Loucy (cell line): Measurements from ENCODE around the gene LRFN4.

Experiments used
- H2AFZ ChIP-seq: fragments of 200-600 bp; sonication (generic); 2 replicates; pipeline ENCODE4 v1.6.0; 2016; ENCODE audit warnings: antibody characterized with exemption, mild to moderate bottlenecking, low read length, moderate library complexity
- H3F3A ChIP-seq: fragments of 200-600 bp; 2 replicates; pipeline ENCODE4 v1.6.0; 2016; ENCODE audit warnings: antibody characterized with exemption, low read depth, mild to moderate bottlenecking
- H3K27me3 ChIP-seq: fragments of 200-600 bp; sonication (generic); 2 replicates; pipeline ENCODE4 v1.6.1; 2014; ENCODE audit warnings: low read length, mild to moderate bottlenecking; ENCODE audit not compliant: insufficient read depth, poor library complexity, severe bottlenecking
- H3K36me3 ChIP-seq: fragments of 200-600 bp; sonication (generic); 2 replicates; pipeline ENCODE4 v1.6.1; 2016; ENCODE audit warnings: low read length; ENCODE audit not compliant: insufficient read depth
- H3K4me1 ChIP-seq: fragments of 200-600 bp; sonication (generic); 2 replicates; pipeline ENCODE4 v1.5.1; 2014; ENCODE audit warnings: low read length, mild to moderate bottlenecking; ENCODE audit not compliant: insufficient read depth, poor library complexity, severe bottlenecking
- H3K4me2 ChIP-seq: fragments of 200-600 bp; sonication (generic); 2 replicates; pipeline ENCODE4 v1.6.0; 2014; ENCODE audit warnings: antibody characterized with exemption, low read length, low read depth, mild to moderate bottlenecking; ENCODE audit not compliant: poor library complexity, severe bottlenecking
- H3K4me3 ChIP-seq: fragments of 200-600 bp; sonication (generic); 2 replicates; pipeline ENCODE4 v1.5.1; 2014; ENCODE audit warnings: low read length, mild to moderate bottlenecking, mixed read lengths; ENCODE audit not compliant: poor library complexity, severe bottlenecking
- H3K79me2 ChIP-seq: fragments of 200-600 bp; sonication (generic); 2 replicates; pipeline ENCODE4 v1.6.1; 2014; ENCODE audit warnings: low read length; ENCODE audit not compliant: insufficient read depth
- H3K9ac ChIP-seq: fragments of 200-600 bp; sonication (generic); 2 replicates; pipeline ENCODE4 v1.6.0; 2014; ENCODE audit warnings: mild to moderate bottlenecking, low read depth, low read length, moderate library complexity; ENCODE audit not compliant: poor library complexity, severe bottlenecking
- H3K9me2 ChIP-seq: fragments of 200-600 bp; sonication (generic); replicated peaks from 2 replicates; pipeline ENCODE4 v1.6.1; 2016; ENCODE audit warnings: low read depth, low read length, mixed read lengths
- H3K9me3 ChIP-seq: fragments of 200-600 bp; sonication (generic); 2 replicates; pipeline ENCODE4 v1.6.1; 2014; ENCODE audit warnings: mild to moderate bottlenecking, antibody characterized with exemption, low read length, low read depth; ENCODE audit not compliant: insufficient read depth
- H4K20me1 ChIP-seq: fragments of 200-600 bp; sonication (generic); 2 replicates; pipeline ENCODE4 v1.6.0; 2014; ENCODE audit warnings: antibody characterized with exemption, low read length, mild to moderate bottlenecking; ENCODE audit not compliant: insufficient read depth, poor library complexity, severe bottlenecking
- CTCF ChIP-seq: fragments of 200-600 bp; sonication (generic); conservative IDR thresholded peaks from 2 replicates; pipeline ENCODE4 v1.5.1; 2014; ENCODE audit warnings: mild to moderate bottlenecking, antibody characterized with exemption, low read length
- EZH2phosphoT487 ChIP-seq: fragments of 200-600 bp; IDR thresholded peaks from 2 replicates; pipeline ENCODE4 v1.6.1; 2018; ENCODE audit warnings: antibody characterized with exemption, mild to moderate bottlenecking, moderate library complexity, borderline replicate concordance

LRFN4 gene

GRCh38 chr11:66856496-66857233, at the start of gene LRFN4:
Gene LRFN4 (plus strand): TSS chr11:66857064. CDS start chr11:66857745, 681 bp downstream.
- peak within 1 kb of the TSS; percentile 98 for H3K9ac ChIP-seq
- peaks cover 21% of the 10 kb centered on the region for H3K4me1 ChIP-seq
- no peaks in the 10 kb centered on the region for H3K27me3 ChIP-seq
- peak within 1 kb of the TSS; percentile 88 for H3K4me3 ChIP-seq
- H3K36me3 ChIP-seq: no peaks in the 10 kb centered on the region
- H2AFZ ChIP-seq: peak within 1 kb of the TSS; percentile 93
- peak within 1 kb of the TSS; percentile 88 for H3K4me2 ChIP-seq
- peaks cover 9% of the 10 kb centered on the region for H4K20me1 ChIP-seq
- no peaks in the 10 kb centered on the region for H3F3A ChIP-seq
- no peaks in the 10 kb centered on the region for H3K9me3 ChIP-seq
- no peaks in the 10 kb centered on the region for H3K9me2 ChIP-seq
- H3K79me2 ChIP-seq: peaks cover 34% of the 10 kb centered on the region
- no peak for TF ChIP-seq EZH2phosphoT487
- no peak for TF ChIP-seq CTCF

GRCh38 chr11:66809592-66809991, 47.3 kb upstream of the LRFN4 start:
- Histone ChIP-seq H3K36me3 (no peaks in the 10 kb centered on the region), H2AFZ (no peak overlapping the region), H4K20me1 (no peaks in the 10 kb centered on the region), H3K4me3 (no peak overlapping the region), H3F3A (no peaks in the 10 kb centered on the region), H3K9ac (no peak overlapping the region), H3K4me1 (no peaks in the 10 kb centered on the region), H3K9me3 (no peaks in the 10 kb centered on the region), H3K79me2 (no peaks in the 10 kb centered on the region), H3K4me2 (no peak overlapping the region), H3K9me2 (no peaks in the 10 kb centered on the region), H3K27me3 (no peaks in the 10 kb centered on the region)
- no peak for TF ChIP-seq CTCF
- TF ChIP-seq EZH2phosphoT487: no peak

- TF ChIP-seq EZH2phosphoT487: no peak
- no peak for TF ChIP-seq CTCF
- Histone ChIP-seq H2AFZ (no peak overlapping the region), H3F3A (no peaks in the 10 kb centered on the region), H3K4me3 (no peak overlapping the region), H3K9ac (no peak overlapping the region), H3K79me2 (no peaks in the 10 kb centered on the region), H3K27me3 (no peaks in the 10 kb centered on the region), H3K4me1 (no peaks in the 10 kb centered on the region), H3K9me3 (no peaks in the 10 kb centered on the region), H4K20me1 (no peaks in the 10 kb centered on the region), H3K9me2 (no peaks in the 10 kb centered on the region), H3K36me3 (no peaks in the 10 kb centered on the region), H3K4me2 (no peak overlapping the region)
Measured at GRCh38 chr11:66810576-66811185, 46.2 kb upstream of the LRFN4 start.
